SIG-M5 (cell line): ENCODE measurements around the gene PACSIN1.

Experiments used
- DNase-seq: peaks from one replicate; lab custom pipeline; 2025; lab: John Stamatoyannopoulos, UW

The PACSIN1 gene

GRCh38 chr6:34563513-34563870, 97.6 kb downstream of the PACSIN1 start:
- no peak for DNase-seq

GRCh38 chr6:34564181-34564580, 98.3 kb downstream of the PACSIN1 start:
- DNase-seq, result no peak

GRCh38 chr6:34565722-34566137, 99.9 kb downstream of the PACSIN1 start:
- no peak for DNase-seq

GRCh38 chr6:34566830-34567546, 101.1 kb downstream of the PACSIN1 start:
- DNase-seq, result no peak

- DNase-seq, result no peak
These were observed 102.7 kb downstream of the PACSIN1 start for GRCh38 chr6:34568341-34569201.

GRCh38 chr6:34569361-34569973, 103.6 kb downstream of the PACSIN1 start:
- DNase-seq, result no peak

- no peak for DNase-seq
These were observed 104.4 kb downstream of the PACSIN1 start for GRCh38 chr6:34570066-34570833.

- no peak for DNase-seq
These were observed 105.5 kb downstream of the PACSIN1 start for GRCh38 chr6:34571388-34571787.

GRCh38 chr6:34572021-34572420, 106.1 kb downstream of the PACSIN1 start:
- DNase-seq, result no peak

- no peak for DNase-seq
These were observed 106.7 kb downstream of the PACSIN1 start for GRCh38 chr6:34572585-34572984.

GRCh38 chr6:34573567-34574183, 107.8 kb downstream of the PACSIN1 start:
- DNase-seq, result no peak

- DNase-seq, result no peak
These were observed 108.9 kb downstream of the PACSIN1 start for GRCh38 chr6:34574647-34575293.

- DNase-seq, result no peak
These were observed 109.5 kb downstream of the PACSIN1 start for GRCh38 chr6:34575326-34575725.

- no peak for DNase-seq
These were observed 110.5 kb downstream of the PACSIN1 start for GRCh38 chr6:34576286-34576955.

GRCh38 chr6:34578445-34579262, 112.8 kb downstream of the PACSIN1 start:
- DNase-seq, result no peak

GRCh38 chr6:34580707-34581560, 115.1 kb downstream of the PACSIN1 start:
- no peak for DNase-seq

- DNase-seq, result no peak
These were observed 115.7 kb downstream of the PACSIN1 start for GRCh38 chr6:34581561-34581920.

- no peak for DNase-seq
These were observed 117.6 kb downstream of the PACSIN1 start for GRCh38 chr6:34583461-34583860.
